ENCODE data around the gene MAGIX.

The MAGIX gene

DNA sequence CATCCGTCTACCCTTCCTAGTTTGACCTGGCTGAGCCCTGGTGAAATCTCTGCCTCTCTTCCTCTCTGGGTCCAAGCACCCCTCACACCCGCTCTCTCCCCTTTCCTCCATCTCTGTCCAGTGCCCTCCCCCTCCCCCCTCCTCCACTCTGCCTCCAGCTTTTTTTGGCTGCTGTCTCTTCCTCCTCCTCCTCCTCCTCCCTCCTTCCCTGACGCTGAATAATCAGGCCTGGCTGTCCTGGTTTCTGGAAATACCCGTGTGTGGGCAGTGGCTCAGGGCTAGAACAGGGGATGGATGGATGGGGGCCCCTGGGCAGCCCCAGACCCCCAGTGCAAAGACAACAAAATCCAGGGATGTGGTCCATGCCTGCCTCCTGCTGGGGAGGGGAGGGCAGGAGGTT is 42.2 kb downstream of the MAGIX start:
- no peak for DNase-seq (ENCODE audit: low read depth in 3 of 3)

DNA sequence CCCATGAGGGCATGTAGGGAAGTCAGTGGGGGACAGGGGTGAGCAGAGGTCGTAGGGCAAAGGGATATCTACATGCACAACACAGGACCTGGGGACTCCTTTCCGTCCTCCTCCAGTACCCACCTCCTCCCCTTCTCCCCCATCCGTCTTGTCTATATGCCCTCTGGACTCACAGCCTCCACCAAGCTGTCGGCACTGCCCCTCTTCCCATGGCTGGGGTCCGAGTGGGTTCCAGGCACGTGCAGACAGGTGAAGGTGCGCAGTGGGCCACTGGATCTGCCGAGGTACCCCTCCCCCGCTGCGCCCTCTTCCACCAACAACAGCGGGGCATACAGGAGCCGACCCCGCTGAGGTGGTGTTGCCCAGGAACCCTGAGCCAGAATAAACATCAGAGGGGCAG is 42.9 kb downstream of the MAGIX start:
- DNase-seq (ENCODE audit: low read depth in 3 of 3): no peak

DNA sequence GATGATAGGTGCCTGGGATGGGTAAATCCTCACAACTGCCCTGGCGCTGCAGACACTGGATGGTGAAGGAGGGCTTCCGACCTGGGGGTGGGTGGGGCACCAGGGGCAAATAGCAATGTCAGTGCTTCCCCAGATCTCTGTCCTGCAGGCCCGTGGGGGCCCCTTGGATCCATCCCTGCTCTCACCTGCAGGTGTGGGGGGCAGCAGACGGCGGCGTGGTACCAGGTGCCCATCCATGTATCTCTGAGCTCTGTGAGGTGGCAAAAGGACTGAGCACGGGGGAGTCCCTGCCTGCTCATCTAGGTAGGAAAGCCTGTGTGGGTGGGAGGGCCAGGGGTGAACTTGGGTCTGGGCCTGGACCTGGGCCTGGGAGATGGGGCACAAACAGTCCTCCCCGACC is 44.0 kb downstream of the MAGIX start:
- DNase-seq (ENCODE audit: low read depth in 3 of 3): no peak

DNA sequence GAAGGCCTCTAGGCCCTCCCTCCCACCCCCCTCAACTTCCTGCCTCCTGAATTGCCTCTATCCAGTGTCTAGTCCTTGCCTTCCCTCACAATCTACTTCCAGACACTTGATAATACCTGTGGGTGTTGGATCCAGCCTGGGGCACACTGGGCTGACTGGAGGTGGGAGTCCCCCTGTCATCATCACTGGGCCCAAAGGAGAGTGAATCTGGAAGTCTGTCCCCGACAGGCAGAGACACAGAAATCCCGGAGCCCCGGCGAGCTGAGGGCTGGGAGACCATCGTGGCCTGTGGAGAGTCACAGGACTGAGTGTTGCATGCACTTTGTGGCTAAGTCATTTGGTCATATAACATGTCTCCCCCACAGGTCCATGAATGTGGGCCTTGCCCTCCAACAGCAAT is 45.8 kb downstream of the MAGIX start:
- DNase-seq (ENCODE audit: low read depth in 3 of 3): no peak

DNA sequence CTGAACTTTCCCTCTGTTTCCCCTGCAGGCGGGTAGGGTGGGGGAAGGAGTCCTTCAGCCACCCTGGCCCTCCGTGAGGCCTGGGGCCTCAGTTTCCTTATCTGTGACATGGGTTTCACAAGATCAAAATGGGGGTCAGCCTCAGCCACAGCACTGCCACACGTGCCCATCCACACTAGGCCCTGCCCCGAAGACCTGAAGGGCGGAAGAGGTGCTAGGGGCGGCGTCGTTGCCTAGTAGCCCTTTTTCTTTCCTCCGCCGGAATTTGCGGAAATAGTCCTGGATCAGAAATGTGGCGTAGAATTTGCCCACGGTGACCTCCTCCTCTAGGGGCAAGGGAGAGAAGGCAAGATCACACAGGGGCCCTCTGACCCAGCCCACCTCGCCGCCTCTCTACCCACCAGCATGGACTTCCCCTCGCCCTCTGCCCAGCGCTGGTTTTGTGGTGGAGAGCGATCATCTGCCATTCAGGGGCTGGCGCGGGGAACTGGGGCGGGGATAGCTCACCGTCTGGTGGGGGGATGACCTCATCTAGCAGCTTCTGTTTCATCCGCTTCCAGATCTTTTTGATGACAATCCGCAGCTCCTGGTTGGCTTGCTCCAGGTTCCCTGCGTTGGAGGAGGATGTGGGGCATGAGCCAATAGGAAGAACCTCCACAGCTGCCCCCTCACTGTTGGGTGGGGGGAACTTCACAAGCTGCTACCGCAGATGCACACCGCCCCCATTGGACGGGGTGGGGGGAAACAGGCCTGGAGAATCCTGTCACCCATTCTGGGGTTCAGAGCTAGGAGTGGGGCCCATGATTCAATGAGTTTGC is 47.1 kb downstream of the MAGIX start:
- DNase-seq (ENCODE audit: low read depth in 3 of 3): no peak

DNA sequence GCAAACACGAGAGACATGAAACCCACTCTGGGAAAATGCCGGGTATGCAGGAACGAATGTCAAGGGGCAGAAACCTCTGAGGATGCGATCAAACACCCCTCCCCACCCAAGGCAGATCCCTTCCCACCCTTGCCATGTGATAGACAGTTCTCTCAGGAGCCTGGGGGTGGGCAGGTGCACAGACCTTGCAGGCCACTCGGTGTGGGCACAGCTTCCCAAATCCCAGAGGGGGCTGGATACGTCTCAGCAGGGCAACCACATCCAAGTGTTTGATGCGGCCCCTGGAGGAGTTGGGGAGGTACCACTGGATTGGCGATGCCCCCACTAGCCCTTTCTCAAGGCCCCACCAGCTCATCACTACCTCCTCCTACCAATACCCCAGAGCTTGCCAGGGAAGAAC is 47.8 kb downstream of the MAGIX start:
- DNase-seq (ENCODE audit: low read depth in 3 of 3): no peak

DNA sequence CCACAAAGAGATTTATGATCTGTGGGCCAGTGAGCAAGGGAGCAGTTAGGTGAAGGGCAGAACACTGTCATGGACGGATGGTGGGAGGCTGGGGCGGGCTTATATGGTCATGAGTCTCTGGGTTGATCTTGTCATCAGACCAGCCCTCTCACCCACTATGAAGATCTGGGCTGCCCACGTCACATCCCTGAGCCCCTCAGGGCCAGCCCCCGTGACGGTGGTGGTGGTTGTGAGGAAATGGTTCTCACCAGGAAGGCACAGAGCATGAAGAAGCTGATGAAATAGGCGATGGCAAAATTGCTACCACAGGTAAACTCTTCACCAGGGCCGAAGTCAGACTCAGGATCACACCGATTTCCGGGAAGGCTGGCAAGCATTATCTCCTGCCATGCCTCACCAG is 48.5 kb downstream of the MAGIX start:
- no peak for DNase-seq (ENCODE audit: low read depth in 3 of 3)

DNA sequence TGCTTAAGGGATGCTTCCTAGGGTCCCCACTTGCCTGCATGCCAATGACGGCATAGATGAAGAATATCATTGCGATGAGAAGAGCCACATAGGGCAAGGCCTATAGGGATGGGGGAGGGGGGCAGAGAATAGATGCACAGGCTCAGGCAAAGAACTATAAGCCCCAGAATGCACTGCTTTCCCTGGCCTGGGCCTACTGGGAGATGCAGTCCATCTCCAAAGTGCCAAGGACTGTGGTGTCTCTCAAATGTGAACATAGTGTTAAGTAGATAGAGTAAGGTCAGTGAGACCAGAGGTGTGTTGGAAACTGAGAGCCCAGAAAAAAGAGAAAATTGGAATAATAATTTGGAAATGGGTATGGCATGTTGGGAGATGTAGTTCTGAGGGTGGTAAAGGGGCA is 49.7 kb downstream of the MAGIX start:
- DNase-seq (ENCODE audit: low read depth in 3 of 3): no peak

DNA sequence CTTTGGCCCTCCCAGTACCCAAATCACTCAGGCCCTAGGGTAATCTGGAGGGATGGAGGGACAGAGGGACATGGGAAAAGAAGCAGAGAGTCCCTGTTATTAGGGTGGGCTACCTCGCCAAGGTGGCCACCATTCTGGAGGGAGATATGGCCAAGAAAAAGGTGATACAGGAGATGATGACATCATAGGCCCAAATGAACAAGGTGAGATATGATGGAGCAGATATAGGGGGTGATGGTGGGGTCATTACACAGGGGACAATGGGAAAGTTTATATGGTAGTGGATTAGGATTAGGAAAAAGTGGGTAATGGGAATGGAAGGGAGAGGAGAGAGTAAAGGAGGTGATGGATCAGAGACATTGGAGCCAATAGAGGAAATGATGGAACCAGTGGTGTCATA is 50.3 kb downstream of the MAGIX start:
- DNase-seq (ENCODE audit: low read depth in 3 of 3): no peak

DNA sequence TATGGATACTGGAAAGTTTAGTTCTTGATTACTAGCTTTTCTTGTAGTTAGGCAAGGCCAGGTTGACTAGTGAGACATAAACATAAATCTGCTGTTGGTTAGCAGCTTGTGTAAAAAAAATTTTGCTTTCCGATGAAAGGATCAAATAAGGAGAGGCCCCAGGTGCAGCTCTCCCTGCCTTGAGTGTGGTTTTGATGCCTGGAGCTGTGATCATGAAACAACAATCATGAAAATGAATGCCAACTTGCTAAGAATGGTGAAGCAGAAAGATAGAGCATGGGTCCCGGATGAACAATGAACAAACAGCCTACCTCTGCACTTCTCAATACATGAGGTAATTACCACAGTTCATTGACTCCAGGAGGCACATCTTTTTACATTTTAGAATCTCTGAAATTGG is 51.9 kb downstream of the MAGIX start:
- no peak for DNase-seq (ENCODE audit: low read depth in 3 of 3)

DNA sequence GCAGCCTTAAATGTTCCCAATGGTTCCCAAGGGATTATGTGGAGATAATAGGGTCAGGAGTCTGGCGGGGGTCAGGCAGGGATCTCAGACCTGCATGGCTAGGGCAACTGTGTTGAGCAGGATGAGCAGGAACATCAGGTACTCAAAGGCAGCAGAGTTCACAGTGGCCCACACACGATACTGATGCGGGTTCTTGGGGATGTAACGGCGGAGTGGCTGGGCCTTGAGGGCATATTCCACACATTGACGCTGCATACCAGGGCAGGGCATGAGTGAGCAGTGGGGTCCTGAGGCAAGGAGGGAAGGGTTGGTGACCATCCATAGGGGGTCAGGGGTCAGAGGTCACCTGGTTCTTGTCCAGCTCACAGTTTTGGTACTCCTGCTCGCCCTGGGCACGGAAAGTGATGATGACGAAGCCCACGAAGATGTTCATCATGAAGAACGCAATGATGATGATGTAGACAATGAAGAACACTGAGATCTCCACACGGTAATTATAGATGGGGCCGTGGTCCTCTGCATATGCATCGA is 52.5 kb downstream of the MAGIX start:
- no peak for DNase-seq (ENCODE audit: low read depth in 3 of 3)

Measured in stimulated activated CD4-positive, alpha-beta T cell treated with anti-CD3 and anti-CD28 coated beads, TNF-alpha, amount 100 ng/mL, for 24 hours (primary cell).